ENCODE data around the gene POU2F3. TPM values are rescaled to one million over a fixed set of nuclear protein-coding genes. Genes with fewer than 3 reads are reported as not detected.

Gene POU2F3
- total RNA-seq, 1 donor from 2014 or later: not detected

DNA sequence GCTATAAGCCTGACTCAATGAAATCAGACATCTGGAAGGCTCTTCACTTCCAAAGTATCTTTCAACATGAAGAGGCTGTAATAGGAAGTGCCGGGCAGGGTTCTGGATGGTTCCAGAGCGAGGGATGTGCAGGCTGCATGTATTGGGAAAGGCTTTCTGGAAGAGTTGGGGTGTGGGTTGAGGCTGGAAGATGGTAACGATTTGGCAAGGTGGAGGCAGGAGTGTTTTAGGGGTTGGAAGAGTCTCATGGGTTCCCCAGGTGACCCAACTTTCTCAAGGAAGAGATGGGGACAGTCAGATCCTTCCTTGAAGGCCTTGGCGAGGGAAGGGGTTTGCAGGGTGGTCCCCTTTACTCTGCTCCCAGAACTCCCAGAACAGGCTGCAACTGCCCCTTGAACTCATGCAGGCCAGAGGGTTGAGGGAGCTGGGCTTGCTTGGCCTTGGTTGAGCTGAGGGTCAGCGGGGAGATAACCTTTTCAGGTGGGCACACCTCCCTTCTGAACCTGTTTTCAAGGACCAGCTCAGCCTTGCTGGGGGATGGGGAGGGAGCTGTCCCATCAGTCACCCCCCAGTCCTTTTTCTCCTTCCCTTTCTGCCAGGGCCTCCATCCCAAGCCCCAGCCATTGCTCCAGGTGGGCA, 9.4 kb upstream of the POU2F3 start:
- Mint-ChIP-seq H3K27ac (ENCODE audit: unreplicated experiment) (no peak overlapping the region), H3K4me3 (ENCODE audit: unreplicated experiment) (no peak overlapping the region), H3K27me3 (ENCODE audit: low read depth) (peaks cover 19% of the 10 kb centered on the region), H3K9me3 (ENCODE audit: low read depth) (no peaks in the 10 kb centered on the region), H3K36me3 (ENCODE audit: low read depth) (peaks cover 2% of the 10 kb centered on the region), H3K4me1 (ENCODE audit: low read depth) (peaks cover 3% of the 10 kb centered on the region)
- no peak for DNase-seq (ENCODE audit: low spot score)
- TF ChIP-seq, protein P1, sequence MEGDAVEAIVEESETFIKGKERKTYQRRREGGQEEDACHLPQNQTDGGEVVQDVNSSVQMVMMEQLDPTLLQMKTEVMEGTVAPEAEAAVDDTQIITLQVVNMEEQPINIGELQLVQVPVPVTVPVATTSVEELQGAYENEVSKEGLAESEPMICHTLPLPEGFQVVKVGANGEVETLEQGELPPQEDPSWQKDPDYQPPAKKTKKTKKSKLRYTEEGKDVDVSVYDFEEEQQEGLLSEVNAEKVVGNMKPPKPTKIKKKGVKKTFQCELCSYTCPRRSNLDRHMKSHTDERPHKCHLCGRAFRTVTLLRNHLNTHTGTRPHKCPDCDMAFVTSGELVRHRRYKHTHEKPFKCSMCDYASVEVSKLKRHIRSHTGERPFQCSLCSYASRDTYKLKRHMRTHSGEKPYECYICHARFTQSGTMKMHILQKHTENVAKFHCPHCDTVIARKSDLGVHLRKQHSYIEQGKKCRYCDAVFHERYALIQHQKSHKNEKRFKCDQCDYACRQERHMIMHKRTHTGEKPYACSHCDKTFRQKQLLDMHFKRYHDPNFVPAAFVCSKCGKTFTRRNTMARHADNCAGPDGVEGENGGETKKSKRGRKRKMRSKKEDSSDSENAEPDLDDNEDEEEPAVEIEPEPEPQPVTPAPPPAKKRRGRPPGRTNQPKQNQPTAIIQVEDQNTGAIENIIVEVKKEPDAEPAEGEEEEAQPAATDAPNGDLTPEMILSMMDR (IDR thresholded peaks at IDR 0.05): no peak

DNA sequence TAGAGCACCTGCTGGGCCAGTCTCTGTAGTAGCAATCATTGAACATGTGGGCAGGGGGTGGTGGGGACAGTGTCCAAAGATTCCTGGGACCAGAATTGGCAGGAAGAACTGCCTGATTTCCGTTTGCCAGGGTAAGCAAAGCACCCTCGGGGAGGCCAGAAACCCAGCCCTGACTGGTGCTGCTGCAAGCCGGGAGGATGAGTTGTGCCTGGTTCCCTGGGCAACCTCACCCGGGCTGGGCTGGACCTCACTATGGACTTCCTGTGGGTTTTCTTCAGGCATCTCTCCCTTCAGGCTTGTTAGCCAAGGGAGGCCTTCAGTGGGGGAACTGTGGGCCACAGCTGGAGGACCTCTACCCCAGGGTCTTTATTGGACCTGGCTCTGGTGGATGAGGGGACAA, 8.0 kb upstream of the POU2F3 start:
- TF ChIP-seq, protein P1 (IDR thresholded peaks at IDR 0.05): no peak

DNA sequence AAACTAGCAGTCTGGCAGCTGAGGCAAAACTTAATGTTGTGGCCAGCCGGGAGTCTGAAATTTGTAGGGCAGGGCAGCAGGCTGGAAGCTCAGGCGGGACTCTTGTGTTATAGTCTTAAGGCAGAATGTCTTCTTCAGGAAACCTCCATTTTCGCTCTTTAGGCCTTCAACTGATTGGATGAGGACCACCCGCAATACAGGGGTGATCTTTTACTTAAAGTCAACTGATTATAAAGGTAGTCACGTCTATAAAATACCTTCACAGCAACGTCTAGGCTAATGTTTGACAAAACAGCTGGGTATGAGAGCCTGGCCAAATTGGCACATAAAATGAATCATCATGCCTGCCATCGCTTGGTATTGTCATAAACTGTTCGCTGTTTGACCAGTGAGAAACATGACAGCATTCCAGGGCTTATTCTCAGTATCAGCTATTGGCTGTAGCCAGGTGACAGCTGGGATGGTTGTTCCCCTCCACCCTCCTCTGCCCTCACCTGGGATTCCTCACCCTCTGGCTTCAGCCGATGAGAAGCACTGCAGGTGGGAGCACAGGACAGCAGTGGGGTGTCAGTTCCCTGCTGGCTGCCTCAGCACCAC, 6.6 kb upstream of the POU2F3 start:
- Mint-ChIP-seq H3K4me3 (ENCODE audit: unreplicated experiment) (no peak overlapping the region), H3K4me1 (ENCODE audit: low read depth) (no peaks in the 10 kb centered on the region), H3K27me3 (ENCODE audit: low read depth) (peaks cover 37% of the 10 kb centered on the region), H3K27ac (ENCODE audit: unreplicated experiment) (no peak overlapping the region), H3K36me3 (ENCODE audit: low read depth) (no peaks in the 10 kb centered on the region), H3K9me3 (ENCODE audit: low read depth) (no peaks in the 10 kb centered on the region)
- no peak for DNase-seq (ENCODE audit: low spot score)
- TF ChIP-seq, protein P1 (IDR thresholded peaks at IDR 0.05): no peak

More for the DNA sequence above, 8.0 kb upstream of the POU2F3 start:
- no peak overlapping the region for H3K4me3 Mint-ChIP-seq (ENCODE audit: unreplicated experiment)
- no peak overlapping the region for H3K27ac Mint-ChIP-seq (ENCODE audit: unreplicated experiment)
- no peak for DNase-seq (ENCODE audit: low spot score)
- no peaks in the 10 kb centered on the region for H3K4me1 Mint-ChIP-seq (ENCODE audit: low read depth)
- no peaks in the 10 kb centered on the region for H3K36me3 Mint-ChIP-seq (ENCODE audit: low read depth)
- peaks cover 24% of the 10 kb centered on the region for H3K27me3 Mint-ChIP-seq (ENCODE audit: low read depth)
- H3K9me3 Mint-ChIP-seq (ENCODE audit: low read depth): no peaks in the 10 kb centered on the region

DNA sequence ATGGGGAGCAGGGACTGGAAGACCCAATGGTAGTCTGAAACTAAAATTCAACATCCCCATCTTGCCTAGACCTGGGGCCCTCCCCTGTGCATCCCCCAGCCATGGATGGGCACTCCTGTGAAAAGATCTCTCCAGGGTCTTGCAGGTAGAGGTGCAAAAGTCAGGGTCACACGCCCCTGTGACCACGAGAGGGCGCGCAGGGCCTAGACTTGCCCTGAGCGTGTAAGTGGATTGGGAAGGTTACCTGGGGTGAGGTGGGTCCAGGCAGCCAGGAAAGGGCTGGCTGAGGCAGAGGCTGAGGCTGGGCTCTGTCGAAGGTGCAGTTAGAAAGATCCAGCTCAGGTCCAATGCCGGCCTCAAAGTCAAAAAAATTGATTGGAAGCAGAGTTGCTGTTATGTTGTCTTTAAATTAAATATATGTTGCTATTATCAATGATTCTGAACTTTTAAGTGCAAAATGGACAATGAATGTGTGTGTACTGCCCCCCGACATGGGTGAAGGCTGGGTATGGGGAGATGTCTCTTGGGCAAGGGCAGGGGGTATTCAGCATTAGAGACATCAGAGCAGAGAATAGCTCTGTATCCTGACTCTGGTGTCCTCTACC, 4.8 kb upstream of the POU2F3 start:
- DNase-seq (ENCODE audit: low spot score): no peak
- Mint-ChIP-seq H3K4me1 (ENCODE audit: low read depth) (no peaks in the 10 kb centered on the region), H3K27me3 (ENCODE audit: low read depth) (peaks cover 48% of the 10 kb centered on the region), H3K9me3 (ENCODE audit: low read depth) (no peaks in the 10 kb centered on the region), H3K4me3 (ENCODE audit: unreplicated experiment) (no peak overlapping the region), H3K36me3 (ENCODE audit: low read depth) (no peaks in the 10 kb centered on the region), H3K27ac (ENCODE audit: unreplicated experiment) (no peak overlapping the region)
- TF ChIP-seq, protein P1 (IDR thresholded peaks at IDR 0.05): peak; percentile 89

DNA sequence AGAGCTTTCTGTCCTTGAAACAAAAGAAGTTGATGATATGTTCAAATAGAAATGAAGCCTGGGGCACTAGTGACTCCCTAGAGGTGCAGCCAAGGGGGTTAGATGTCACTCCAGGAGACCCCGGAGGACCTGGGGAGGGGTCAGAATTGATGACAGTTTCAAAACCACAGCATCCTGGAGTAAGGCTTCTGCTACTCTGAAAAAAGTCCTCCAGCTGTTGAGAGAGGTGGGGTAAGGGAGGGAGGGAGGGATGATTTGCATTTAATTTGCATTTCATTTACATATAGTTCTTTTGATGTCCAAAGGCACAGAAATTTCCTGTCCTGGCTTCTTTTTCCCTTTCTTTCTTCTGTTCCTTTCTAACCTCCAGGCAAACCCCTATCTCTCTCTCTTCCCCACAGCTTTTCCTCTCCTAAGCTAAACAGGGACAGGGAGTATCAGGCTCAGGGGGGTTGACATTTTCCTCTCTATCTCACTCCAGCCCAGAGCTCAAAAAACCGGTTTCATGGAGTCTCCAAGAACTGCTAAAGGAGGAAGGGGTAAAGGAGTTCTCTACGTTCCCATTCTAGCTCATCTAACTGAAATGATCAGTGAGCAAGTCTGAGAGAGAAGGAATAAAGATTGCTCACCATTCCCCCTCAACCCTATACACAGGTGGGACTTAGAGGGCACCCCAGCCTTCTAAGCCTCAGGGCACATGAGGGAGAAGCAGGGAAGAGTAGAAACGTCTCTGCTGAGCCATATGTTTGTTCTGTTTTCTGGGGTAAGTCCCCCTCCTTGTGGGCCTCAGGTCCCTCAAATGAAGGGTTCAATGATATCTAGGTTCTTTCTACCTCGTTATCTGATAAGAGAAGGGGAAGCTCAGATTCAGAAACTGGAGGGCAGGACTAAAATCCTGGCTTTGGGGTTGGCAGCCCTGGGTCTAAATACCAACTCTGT, 3.5 kb upstream of the POU2F3 start:
- no peak for DNase-seq (ENCODE audit: low spot score)
- H3K9me3 Mint-ChIP-seq (ENCODE audit: low read depth): no peaks in the 10 kb centered on the region
- no peak overlapping the region for H3K4me3 Mint-ChIP-seq (ENCODE audit: unreplicated experiment)
- peaks cover 61% of the 10 kb centered on the region for H3K27me3 Mint-ChIP-seq (ENCODE audit: low read depth)
- H3K36me3 Mint-ChIP-seq (ENCODE audit: low read depth): no peaks in the 10 kb centered on the region
- H3K4me1 Mint-ChIP-seq (ENCODE audit: low read depth): peaks cover 5% of the 10 kb centered on the region
- TF ChIP-seq, protein P1 (IDR thresholded peaks at IDR 0.05): no peak
- H3K27ac Mint-ChIP-seq (ENCODE audit: unreplicated experiment): no peak overlapping the region
